Measurements from ENCODE around the gene LIPG.

The LIPG gene

DNA sequence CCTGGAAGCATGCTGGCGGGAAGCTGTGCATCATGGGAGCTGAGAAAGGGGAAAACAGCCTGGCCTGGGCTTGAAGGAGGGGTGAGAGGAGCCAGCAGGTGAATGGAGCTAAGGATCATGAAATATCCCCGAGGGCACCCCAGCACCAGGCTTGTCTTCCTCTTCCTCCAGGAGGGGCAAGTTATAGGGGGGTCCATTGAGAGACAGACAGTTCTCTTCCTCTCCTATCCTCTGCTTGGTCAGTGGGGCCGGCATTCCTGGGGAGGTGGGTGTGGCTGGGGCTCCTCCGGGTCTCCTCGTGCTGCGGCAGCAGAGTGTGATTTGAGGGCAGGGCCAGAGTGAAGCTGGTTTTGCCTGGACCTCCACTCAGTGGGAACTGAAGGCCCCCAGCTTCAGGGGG is 78.9 kb downstream of the LIPG start:
- no peak for DNase-seq

DNA sequence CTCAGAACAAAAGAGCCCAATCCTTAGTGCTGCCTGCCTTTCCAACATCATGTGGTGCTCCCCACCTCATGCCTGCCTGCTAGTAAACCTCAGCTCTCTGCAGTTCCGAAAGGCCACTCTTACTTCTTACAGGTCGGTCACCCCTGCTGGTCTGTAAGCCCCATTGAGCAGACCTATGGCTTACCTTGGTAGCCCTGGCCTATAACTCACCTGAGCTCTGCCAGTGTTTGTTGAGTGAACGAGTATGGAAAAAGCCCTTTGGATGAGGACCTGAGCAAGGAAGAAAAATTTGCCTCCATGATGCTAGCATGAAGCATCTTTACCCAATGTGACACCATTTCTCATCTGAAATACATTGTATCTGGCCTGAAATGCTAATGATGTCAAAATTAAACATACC is 83.3 kb downstream of the LIPG start:
- no peak for DNase-seq

DNA sequence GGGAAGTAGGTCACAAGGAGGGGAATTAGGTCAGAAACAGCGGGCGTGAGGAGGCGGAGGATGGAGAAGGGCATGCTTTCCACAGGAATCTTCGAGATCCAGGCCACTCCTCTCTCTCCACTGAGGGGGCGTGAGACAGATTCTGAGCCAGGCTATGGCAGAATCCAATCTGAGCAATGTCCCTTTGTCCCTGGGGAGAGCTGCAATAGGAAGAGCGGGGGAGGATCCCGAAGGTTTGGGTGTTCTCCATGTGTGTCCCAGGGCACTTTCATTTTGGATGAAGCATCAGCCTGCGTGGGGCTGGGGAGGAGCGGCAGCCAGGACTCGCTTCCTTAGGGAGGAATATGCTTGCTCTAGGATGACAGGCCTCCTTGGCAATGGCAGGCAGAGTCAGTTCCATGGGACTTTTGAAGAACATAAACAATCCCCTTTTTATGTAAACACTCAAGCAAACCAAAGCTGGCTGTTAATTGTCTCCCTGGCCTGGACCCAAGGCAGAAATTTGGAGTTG is 84.0 kb downstream of the LIPG start:
- no peak for DNase-seq

DNA sequence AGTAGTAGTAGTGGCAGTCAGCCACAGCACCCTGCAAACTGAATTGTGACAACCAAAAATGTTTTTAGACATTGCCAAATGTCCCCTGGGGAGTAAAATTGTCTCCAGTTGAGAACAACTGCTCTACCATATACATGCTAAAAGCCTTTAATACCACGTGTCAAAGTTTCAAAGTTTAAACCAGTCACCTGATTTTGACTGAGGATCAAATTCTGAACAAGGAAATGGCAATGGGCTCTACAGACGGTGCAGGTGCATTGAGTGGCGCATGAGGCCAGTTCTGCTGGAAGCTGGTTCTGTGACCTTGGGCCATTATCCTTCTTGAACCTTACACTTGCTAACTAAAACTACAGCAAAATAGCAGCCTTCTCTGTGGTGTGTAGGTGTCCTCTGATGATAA is 85.0 kb downstream of the LIPG start:
- DNase-seq, result no peak

DNA sequence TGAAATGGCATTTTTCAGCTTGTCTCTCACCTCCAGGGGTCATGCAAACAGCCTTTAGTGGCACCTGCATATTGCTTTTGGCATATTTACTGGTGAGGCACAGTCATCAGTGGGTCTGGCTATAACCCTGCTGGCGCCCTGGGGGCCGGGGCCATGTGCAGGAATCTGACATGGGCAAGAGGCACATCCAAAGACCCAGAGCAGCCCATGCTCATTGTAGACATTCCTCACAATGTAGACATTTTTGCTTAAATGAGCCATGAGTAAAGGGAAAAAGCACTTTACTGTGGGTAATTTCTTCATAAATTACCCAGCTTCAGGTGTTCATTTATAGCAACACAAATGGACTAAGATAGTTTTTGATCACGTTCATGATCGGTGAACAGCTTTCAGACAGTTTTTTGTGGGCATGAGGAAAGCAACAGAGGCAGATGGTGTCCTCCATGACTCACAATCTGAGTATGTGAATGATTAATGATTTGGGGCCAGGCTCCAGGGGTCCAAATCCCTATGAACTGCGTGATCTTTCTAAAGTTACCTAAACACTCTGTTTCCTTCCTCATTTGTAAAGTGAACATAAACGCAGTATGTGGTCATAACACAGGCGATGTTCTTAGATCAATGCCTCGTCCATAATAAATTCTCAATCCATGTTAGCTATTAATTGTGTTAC is 85.8 kb downstream of the LIPG start:
- no peak for DNase-seq

DNA sequence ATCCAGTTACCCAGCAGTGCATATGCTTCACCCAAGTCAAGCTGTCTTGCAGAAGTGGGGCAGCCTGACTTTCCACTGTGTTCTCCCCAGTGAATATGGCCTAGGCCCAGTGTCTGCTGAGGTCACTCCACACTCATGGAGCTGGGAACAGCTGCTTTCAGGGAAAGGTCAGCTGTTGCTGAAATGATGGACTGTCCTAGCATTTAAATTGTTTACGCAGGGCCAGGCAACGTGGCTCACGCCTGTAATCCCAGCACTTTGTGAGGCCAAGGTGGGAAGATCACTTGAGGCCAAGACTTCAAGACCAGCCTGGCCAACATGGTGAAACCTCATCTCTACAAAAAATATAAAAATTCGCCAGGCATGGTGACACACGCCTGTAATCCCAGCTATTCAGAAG is 86.5 kb downstream of the LIPG start:
- no peak for DNase-seq

Measured in activated CD8-positive, alpha-beta memory T cell treated with anti-CD3 and anti-CD28 coated beads for 24 hours (primary cell).